GM12878 (cell line): ENCODE measurements around the gene KCNV2. TPM values are rescaled to one million over a fixed set of nuclear protein-coding genes. Genes with fewer than 3 reads are reported as not detected.

ENCODE experiments used
- ATAC-seq: fragments of 200-7000 bp; cut with Tn5 transposase; 3 replicates; pipeline ENCODE4 v1.9.1; 2020; ENCODE audit warnings: mild to moderate bottlenecking, moderate library complexity
- BruUV-seq: library from RNA; stranded (reverse); fragments of 400-500 nt; replicated peaks from 2 replicates; lab custom pipeline; 2021; lab: Mats Ljungman, UMichigan
- CTCF ChIA-PET: fragments of 300-600 bp; sonication (Branson Sonifier 250); formaldehyde crosslinking; extraction: SDS; loops from one replicate; lab custom pipeline; 2021; ENCODE audit warnings: inconsistent platforms; lab: Yijun Ruan, JAX
- POLR2A ChIA-PET: fragments of 350-600 bp; formaldehyde crosslinking; extraction: SDS; loops from one replicate; lab custom pipeline; 2021; ENCODE audit warnings: inconsistent platforms; lab: Charles Lee
- RAD21 ChIA-PET: fragments of 300-600 bp; sonication (Branson Sonifier 250); formaldehyde crosslinking; loops from one replicate; lab custom pipeline; 2023; ENCODE audit warnings: antibody characterized with exemption; ENCODE audit not compliant: unreplicated experiment; lab: Charles Lee
- SMC1A ChIA-PET: fragments of 300-600 bp; sonication (Branson Sonifier 250); formaldehyde crosslinking; loops from one replicate; lab custom pipeline; 2023; ENCODE audit not compliant: unreplicated experiment, uncharacterized antibody; lab: Charles Lee
- DNase-seq: peaks from one replicate; pipeline ENCODE4 v3.0.0-alpha.2; 2011; ENCODE audit warnings: low read depth, low spot score
- FAIRE-seq: peaks from 3 replicates; lab custom pipeline; 2011; peaks lifted over from hg19 to GRCh38; lab: Jason Lieb, UNC
- H2AFZ ChIP-seq: 2 replicates; pipeline ENCODE4 v1.6.0; 2011; ENCODE audit warnings: low read depth, low read length, control low read depth; ENCODE audit not compliant: control insufficient read depth
- H3K27ac ChIP-seq: 2 replicates; pipeline ENCODE4 v1.5.1; 2011; ENCODE audit warnings: control low read depth; ENCODE audit not compliant: control insufficient read depth, insufficient read depth
- H3K27me3 ChIP-seq, 2 experiments: replicated peaks in 1 of 2; 2 replicates each; pipeline versions ENCODE4 v1.6.0 to v1.6.1; 2011; ENCODE audit warnings: low read length in 1 of 2; ENCODE audit not compliant: control insufficient read depth in 2 of 2, insufficient read depth in 2 of 2
- H3K36me3 ChIP-seq, 2 experiments: 2 replicates each; pipeline ENCODE4 v1.5.1; 2011; ENCODE audit warnings: low read length in 1 of 2; ENCODE audit not compliant: control insufficient read depth in 2 of 2, insufficient read depth in 2 of 2
- H3K4me1 ChIP-seq: 2 replicates; pipeline ENCODE4 v1.6.1; 2011; ENCODE audit warnings: mild to moderate bottlenecking, low read length, moderate library complexity, mixed read lengths; ENCODE audit not compliant: control insufficient read depth, insufficient read depth
- H3K4me2 ChIP-seq: 2 replicates; pipeline ENCODE4 v1.6.0; 2011; ENCODE audit warnings: control low read depth; ENCODE audit not compliant: control insufficient read depth, insufficient read depth
- H3K4me3 ChIP-seq: fragments of 200-600 bp; sonication (generic); 2 replicates; pipeline ENCODE4 v1.5.1; 2016
- H3K79me2 ChIP-seq: 2 replicates; pipeline ENCODE4 v1.6.0; 2011; ENCODE audit warnings: low read length; ENCODE audit not compliant: control insufficient read depth, insufficient read depth
- H3K9ac ChIP-seq: 2 replicates; pipeline ENCODE4 v1.8.0; 2011; ENCODE audit warnings: low read length, control low read depth, mixed read lengths; ENCODE audit not compliant: control insufficient read depth, insufficient read depth
- H3K9me3 ChIP-seq: replicated peaks from 3 replicates; pipeline ENCODE4 v1.5.1; 2011; ENCODE audit warnings: mild to moderate bottlenecking, low read length; ENCODE audit not compliant: control insufficient read depth, insufficient read depth
- H4K20me1 ChIP-seq: 2 replicates; pipeline ENCODE4 v1.6.0; 2011; ENCODE audit not compliant: control insufficient read depth, insufficient read depth
- BACH1 ChIP-seq: fragments of 450-650 bp; IDR thresholded peaks from 2 replicates; pipeline ENCODE4 v1.6.1; 2017; ENCODE audit warnings: mild to moderate bottlenecking, borderline replicate concordance
- BHLHE40 ChIP-seq, 2 experiments: fragments of 450-650 bp in 1 of 2; IDR thresholded peaks; 2 replicates each; pipeline ENCODE4 v1.6.1; 2011 to 2017; ENCODE audit warnings: low read depth in 2 of 2, borderline replicate concordance in 1 of 2, improper control_type of control experiment in 1 of 2, low read length in 1 of 2, mild to moderate bottlenecking in 1 of 2
- HDAC6 ChIP-seq: fragments of 200-600 bp; sonication (generic); IDR thresholded peaks from one replicate; pipeline ENCODE4 v1.8.0; 2017; ENCODE audit warnings: antibody characterized with exemption; ENCODE audit not compliant: unreplicated experiment
- HDGF ChIP-seq: fragments of 450-650 bp; IDR thresholded peaks from 2 replicates; pipeline ENCODE4 v1.6.1; 2016; ENCODE audit warnings: antibody characterized with exemption
- MEF2B ChIP-seq: fragments of 450-650 bp; IDR thresholded peaks from 2 replicates; pipeline ENCODE4 v1.6.1; 2018; ENCODE audit warnings: mild to moderate bottlenecking, moderate library complexity; ENCODE audit not compliant: partially characterized antibody, poor library complexity, severe bottlenecking
- NR2C2 ChIP-seq: IDR thresholded peaks from 2 replicates; pipeline ENCODE4 v1.6.1; 2011; ENCODE audit warnings: borderline replicate concordance, low read depth; ENCODE audit not compliant: control insufficient read depth, insufficient read length
- POLR2AphosphoS2 ChIP-seq: IDR thresholded peaks from 2 replicates; pipeline ENCODE4 v1.6.1; 2011; ENCODE audit warnings: low read depth, mild to moderate bottlenecking, low read length, improper control_type of control experiment, moderate library complexity
- RB1 ChIP-seq: fragments of 450-650 bp; formaldehyde crosslinking; IDR thresholded peaks from 2 replicates; pipeline ENCODE4 v1.6.1; 2017; ENCODE audit warnings: mild to moderate bottlenecking, borderline replicate concordance
- SIX5 ChIP-seq: IDR thresholded peaks from 2 replicates; pipeline ENCODE4 v1.6.1; 2011; ENCODE audit warnings: mild to moderate bottlenecking, low read depth, low read length, moderate library complexity; ENCODE audit not compliant: severe bottlenecking
- TARDBP ChIP-seq: IDR thresholded peaks from 2 replicates; pipeline ENCODE4 v1.6.1; 2016; ENCODE audit warnings: borderline replicate concordance
- TCF3 ChIP-seq: IDR thresholded peaks from 2 replicates; pipeline ENCODE4 v1.6.1; 2012; ENCODE audit warnings: low read depth, mild to moderate bottlenecking, low read length, borderline replicate concordance; ENCODE audit not compliant: insufficient read depth
- TCF7 ChIP-seq: IDR thresholded peaks from 2 replicates; pipeline ENCODE4 v1.6.1; 2014; ENCODE audit warnings: antibody characterized with exemption, borderline replicate concordance
- ZNF24 ChIP-seq: fragments of 450-650 bp; IDR thresholded peaks from 2 replicates; pipeline ENCODE4 v1.6.1; 2017; ENCODE audit warnings: antibody characterized with exemption, mild to moderate bottlenecking
- WGBS: methylation state at CpG from one replicate; pipeline ENCODE4 v1.1.6; 2016; ENCODE audit warnings: low lambda C conversion rate; ENCODE audit not compliant: insufficient replicate concordance, insufficient coverage; ENCODE audit errors: missing lambda C conversion rate; 5-methylcytosine and 5-hydroxymethylcytosine counted together
- in situ Hi-C: fragments of 300-500 bp; cut with MboI; formaldehyde crosslinking; loops from 9 replicates; pipeline ENCODE4 v1.14.3; 2018; ENCODE audit warnings: mixed read lengths
- intact Hi-C: fragments of 100-400 bp; cut with micrococcal nuclease; formaldehyde crosslinking; loops from one replicate; pipeline ENCODE4 v1.14.2; 2022; ENCODE audit not compliant: unreplicated experiment
- polyA plus RNA-seq, 11 experiments: library from polyadenylated mRNA; depleted of rRNA in 4 of 11; unstranded in 6 of 11; stranded (reverse) in 5 of 11; fragments of >200 nt; fragmentation: Nextera tagmentation in 4 of 11; fragmentation: Illumina TruSeq in 1 of 11; extraction: Ambion mirVana in 4 of 11; extraction: Trizol in 1 of 11; gene quantifications; 1 replicate in 1 of 11; 2 replicates in 10 of 11; pipeline versions ENCODE4 v1.2.1 to v1.2.3, GENCODE V29; 2011 to 2016; ENCODE audit warnings: inconsistent platforms in 2 of 11, missing spikeins in 2 of 11, low read depth in 1 of 11
- total RNA-seq, 4 experiments: library from RNA; depleted of rRNA in 3 of 4; stranded (reverse); fragments of >200 nt in 3 of 4; fragmentation: Illumina TruSeq in 1 of 4; extraction: Trizol in 1 of 4; gene quantifications; 2 replicates each; pipeline versions ENCODE4 v1.2.1 to v1.2.3, GENCODE V29; 2013 to 2021
- TF ChIP-seq, protein P1 (sequence below): fragments of 150-350 bp; IDR thresholded peaks from 2 replicates; pipeline ENCODE4 v1.6.1; 2014; ENCODE audit warnings: mild to moderate bottlenecking, low read depth, low read length

KCNV2 gene
- total and polyA plus RNA-seq, 10 of the 15 experiments (the other 5 are each of a cell fraction or from before 2014, with no cell fraction given), result 0.04 to 0.37 (median 0.09) TPM; not detected in 4

DNA sequence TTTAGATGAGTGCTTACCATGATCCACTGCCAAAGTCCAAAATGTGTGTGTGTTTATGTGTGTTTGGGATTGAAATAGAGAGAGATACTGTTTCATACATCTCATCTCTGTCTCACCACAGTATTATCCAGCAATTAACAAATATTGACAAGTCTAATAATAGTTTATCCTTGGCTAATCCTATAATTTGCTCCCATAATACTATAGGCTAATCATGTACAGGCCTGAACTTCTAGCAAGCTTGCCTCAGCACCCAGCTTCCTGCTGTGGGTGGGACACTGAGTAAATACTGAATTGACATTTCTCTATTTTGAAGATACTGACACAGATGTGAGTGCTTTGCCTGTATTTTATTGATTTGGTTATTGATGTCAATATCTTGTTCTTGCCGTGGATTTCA, 35.3 kb upstream of the KCNV2 start:
- H3K4me1 ChIP-seq, result no peaks in the 10 kb centered on the region
- H3K9me3 ChIP-seq, result no peaks in the 10 kb centered on the region
- TF ChIP-seq TCF7, result no peak
- H3K9ac ChIP-seq, result no peak overlapping the region
- no peaks in the 10 kb centered on the region for H3K27me3 ChIP-seq
- ChIA-PET RAD21 (no interaction called here), POLR2A (interaction anchor here (1.1 kb wide), 1 partner anchor 11 kb away, joined by 3 read pairs; no protein-coding TSS in a partner anchor), CTCF (interaction anchor here (1.0 kb wide), 1 partner anchor 10 kb away, joined by 3 read pairs; no protein-coding TSS in a partner anchor), SMC1A (interaction anchor here (0.6 kb wide), 1 partner anchor 29 kb away, joined by 3 read pairs; no protein-coding TSS in a partner anchor)
- in situ Hi-C loops, result no loop called here
- intact Hi-C loops, result no loop called here
- no peaks in the 10 kb centered on the region for H4K20me1 ChIP-seq
- WGBS, result 53% methylated on average over 1 of the region's 1 CpG
- BruUV-seq, result no TSS peak
- no peak overlapping the region for H3K4me3 ChIP-seq
- H3K79me2 ChIP-seq, result no peaks in the 10 kb centered on the region
- no peak for FAIRE-seq
- ATAC-seq, result no peak
- no peak overlapping the region for H3K27ac ChIP-seq
- H3K36me3 ChIP-seq, result no peaks in the 10 kb centered on the region
- DNase-seq, result no peak
- no peak overlapping the region for H3K4me2 ChIP-seq
- H2AFZ ChIP-seq, result no peak overlapping the region

DNA sequence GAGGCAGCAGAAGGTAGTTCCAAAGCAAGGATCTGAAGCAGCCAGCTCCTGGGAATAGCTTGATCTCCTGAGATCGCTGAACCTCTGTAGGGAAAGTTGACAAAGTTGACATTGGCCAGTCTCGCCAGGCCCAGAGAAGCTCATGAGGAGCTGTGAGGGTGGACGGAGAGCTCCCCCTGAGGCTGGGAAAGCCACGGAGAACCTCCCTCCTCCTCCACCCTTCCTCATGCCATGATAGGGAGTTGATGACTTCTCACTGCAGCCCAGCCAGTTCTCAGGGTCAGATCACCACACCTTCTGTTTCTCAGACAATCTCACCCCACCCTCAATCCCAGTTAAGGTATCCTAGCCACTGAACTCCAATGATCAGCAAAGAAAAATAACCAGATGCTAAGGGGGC, 30.4 kb upstream of the KCNV2 start:
- ChIA-PET CTCF (no interaction called here), RAD21 (interaction anchor here (1.5 kb wide), 1 partner anchor 41 kb away, joined by 3 read pairs; no protein-coding TSS in a partner anchor), SMC1A (no interaction called here), POLR2A (no interaction called here)
- Histone ChIP-seq H3K79me2 (no peaks in the 10 kb centered on the region), H3K4me2 (no peak overlapping the region), H4K20me1 (no peaks in the 10 kb centered on the region), H3K4me3 (no peak overlapping the region), H3K27me3 (no peaks in the 10 kb centered on the region), H3K9me3 (no peaks in the 10 kb centered on the region), H2AFZ (no peak overlapping the region), H3K9ac (no peak overlapping the region), H3K4me1 (no peaks in the 10 kb centered on the region), H3K27ac (no peak overlapping the region), H3K36me3 (no peaks in the 10 kb centered on the region)
- intact Hi-C loops, result no loop called here
- ATAC-seq (no peak), DNase-seq (no peak), FAIRE-seq (no peak)
- BruUV-seq, result no TSS peak
- TF ChIP-seq POLR2AphosphoS2 (no peak), TCF3 (no peak), HDAC6 (no peak), BACH1 (no peak), RB1 (no peak), BHLHE40 (IDR thresholded peaks at IDR 0.05; ENCODE audit: borderline replicate concordance in 1 of 2, low read depth in 2 of 2, low read length in 1 of 2) (no peak), HDGF (no peak), NR2C2 (no peak), ZNF24 (no peak), TARDBP (no peak), SIX5 (no peak), MEF2B (no peak)
- TF ChIP-seq, protein P1, sequence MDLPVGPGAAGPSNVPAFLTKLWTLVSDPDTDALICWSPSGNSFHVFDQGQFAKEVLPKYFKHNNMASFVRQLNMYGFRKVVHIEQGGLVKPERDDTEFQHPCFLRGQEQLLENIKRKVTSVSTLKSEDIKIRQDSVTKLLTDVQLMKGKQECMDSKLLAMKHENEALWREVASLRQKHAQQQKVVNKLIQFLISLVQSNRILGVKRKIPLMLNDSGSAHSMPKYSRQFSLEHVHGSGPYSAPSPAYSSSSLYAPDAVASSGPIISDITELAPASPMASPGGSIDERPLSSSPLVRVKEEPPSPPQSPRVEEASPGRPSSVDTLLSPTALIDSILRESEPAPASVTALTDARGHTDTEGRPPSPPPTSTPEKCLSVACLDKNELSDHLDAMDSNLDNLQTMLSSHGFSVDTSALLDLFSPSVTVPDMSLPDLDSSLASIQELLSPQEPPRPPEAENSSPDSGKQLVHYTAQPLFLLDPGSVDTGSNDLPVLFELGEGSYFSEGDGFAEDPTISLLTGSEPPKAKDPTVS, result no peak
- 79% methylated on average over 4 of the region's 4 CpGs for WGBS
- in situ Hi-C loops, result no loop called here
